ENCODE results near the gene GTF2H4. TPM values are rescaled to one million over a fixed set of nuclear protein-coding genes. Genes with fewer than 3 reads are reported as not detected.
A peak's percentile ranks its signal among the peaks of the same experiment; 100 is the strongest.

GTF2H4 gene
- total RNA-seq, 1 donor from 2014 or later, result 29.2 TPM

DNA sequence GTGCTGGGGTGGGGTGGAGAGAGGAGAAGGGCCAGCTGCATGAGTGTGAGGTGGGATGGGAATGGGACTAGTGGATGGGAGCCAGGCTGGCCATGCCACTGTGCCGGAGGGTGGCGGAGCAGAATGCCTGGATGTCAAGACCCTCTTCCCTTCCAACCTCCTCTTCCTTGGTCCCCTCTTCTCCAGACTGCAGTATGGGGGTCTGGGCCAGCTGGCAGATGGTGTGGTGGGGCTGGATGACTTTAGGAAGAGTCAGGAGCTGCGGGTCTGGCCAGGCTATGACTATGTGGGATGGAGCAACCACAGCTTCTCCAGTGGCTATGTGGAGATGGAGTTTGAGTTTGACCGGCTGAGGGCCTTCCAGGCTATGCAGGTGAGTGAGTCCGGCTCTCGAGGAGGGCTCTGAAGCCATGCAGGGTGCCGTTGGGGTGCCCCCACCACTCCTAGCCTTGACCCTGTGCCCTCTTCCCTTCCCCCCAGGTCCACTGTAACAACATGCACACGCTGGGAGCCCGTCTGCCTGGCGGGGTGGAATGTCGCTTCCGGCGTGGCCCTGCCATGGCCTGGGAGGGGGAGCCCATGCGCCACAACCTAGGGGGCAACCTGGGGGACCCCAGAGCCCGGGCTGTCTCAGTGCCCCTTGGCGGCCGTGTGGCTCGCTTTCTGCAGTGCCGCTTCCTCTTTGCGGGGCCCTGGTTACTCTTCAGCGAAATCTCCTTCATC, 16.0 kb upstream of the GTF2H4 start:
- H3K9me3 ChIP-seq (ENCODE audit: low read depth), result no peaks in the 10 kb centered on the region
- H3K4me3 ChIP-seq, result no peak overlapping the region
- H3K4me1 Mint-ChIP-seq, result peaks cover 31% of the 10 kb centered on the region
- H3K4me3 Mint-ChIP-seq, result peak overlapping the region; percentile 18
- peaks cover 39% of the 10 kb centered on the region for H3K36me3 Mint-ChIP-seq
- no peak overlapping the region for H3K9ac ChIP-seq
- no peaks in the 10 kb centered on the region for H3K9me3 Mint-ChIP-seq
- H4K20me1 ChIP-seq (ENCODE audit: low read depth), result peaks cover 87% of the 10 kb centered on the region
- peaks cover 66% of the 10 kb centered on the region for H3K79me2 ChIP-seq (ENCODE audit: low read depth)
- H3K4me1 ChIP-seq, result peaks cover 48% of the 10 kb centered on the region
- TF ChIP-seq EZH2 (IDR thresholded peaks at IDR 0.05) (no peak), EZH2phosphoT487 (IDR thresholded peaks at IDR 0.05) (no peak)
- TF ChIP-seq, protein P1, sequence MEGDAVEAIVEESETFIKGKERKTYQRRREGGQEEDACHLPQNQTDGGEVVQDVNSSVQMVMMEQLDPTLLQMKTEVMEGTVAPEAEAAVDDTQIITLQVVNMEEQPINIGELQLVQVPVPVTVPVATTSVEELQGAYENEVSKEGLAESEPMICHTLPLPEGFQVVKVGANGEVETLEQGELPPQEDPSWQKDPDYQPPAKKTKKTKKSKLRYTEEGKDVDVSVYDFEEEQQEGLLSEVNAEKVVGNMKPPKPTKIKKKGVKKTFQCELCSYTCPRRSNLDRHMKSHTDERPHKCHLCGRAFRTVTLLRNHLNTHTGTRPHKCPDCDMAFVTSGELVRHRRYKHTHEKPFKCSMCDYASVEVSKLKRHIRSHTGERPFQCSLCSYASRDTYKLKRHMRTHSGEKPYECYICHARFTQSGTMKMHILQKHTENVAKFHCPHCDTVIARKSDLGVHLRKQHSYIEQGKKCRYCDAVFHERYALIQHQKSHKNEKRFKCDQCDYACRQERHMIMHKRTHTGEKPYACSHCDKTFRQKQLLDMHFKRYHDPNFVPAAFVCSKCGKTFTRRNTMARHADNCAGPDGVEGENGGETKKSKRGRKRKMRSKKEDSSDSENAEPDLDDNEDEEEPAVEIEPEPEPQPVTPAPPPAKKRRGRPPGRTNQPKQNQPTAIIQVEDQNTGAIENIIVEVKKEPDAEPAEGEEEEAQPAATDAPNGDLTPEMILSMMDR (IDR thresholded peaks at IDR 0.05), result no peak
- peak overlapping the region; percentile 11 for H3K27ac Mint-ChIP-seq
- peaks cover 4% of the 10 kb centered on the region for H3K36me3 ChIP-seq
- H3K27ac ChIP-seq, result peak overlapping the region; percentile 20
- peaks cover 14% of the 10 kb centered on the region for H3F3A ChIP-seq (ENCODE audit: low read depth)
- H3K4me2 ChIP-seq, result no peak overlapping the region
- H3K27me3 Mint-ChIP-seq (ENCODE audit: insufficient read depth, low read depth), result peaks cover 5% of the 10 kb centered on the region
- H2AFZ ChIP-seq (replicated peaks), result no peak overlapping the region
- H3K27me3 ChIP-seq, result no peaks in the 10 kb centered on the region
- no peak for DNase-seq (ENCODE audit: low spot score)

- Histone ChIP-seq H3F3A (ENCODE audit: low read depth) (peaks cover 14% of the 10 kb centered on the region), H3K36me3 (no peaks in the 10 kb centered on the region), H3K27me3 (no peaks in the 10 kb centered on the region), H3K4me2 (no peak overlapping the region), H4K20me1 (ENCODE audit: low read depth) (peaks cover 77% of the 10 kb centered on the region), H3K4me3 (no peak overlapping the region), H3K9me3 (ENCODE audit: low read depth) (no peaks in the 10 kb centered on the region), H3K79me2 (ENCODE audit: low read depth) (peaks cover 55% of the 10 kb centered on the region), H3K9ac (no peak overlapping the region), H3K4me1 (peaks cover 37% of the 10 kb centered on the region), H3K27ac (no peak overlapping the region), H2AFZ (replicated peaks) (no peak overlapping the region)
- no peak for TF ChIP-seq EZH2 (IDR thresholded peaks at IDR 0.05)
- TF ChIP-seq, protein P1 (IDR thresholded peaks at IDR 0.05), result peak; percentile 48
- no peak for TF ChIP-seq EZH2phosphoT487 (IDR thresholded peaks at IDR 0.05)
- Mint-ChIP-seq H3K4me3 (no peak overlapping the region), H3K9me3 (no peaks in the 10 kb centered on the region), H3K27me3 (ENCODE audit: insufficient read depth, low read depth) (peaks cover 5% of the 10 kb centered on the region), H3K4me1 (peaks cover 21% of the 10 kb centered on the region), H3K36me3 (peaks cover 39% of the 10 kb centered on the region), H3K27ac (no peak overlapping the region)
- DNase-seq (ENCODE audit: low spot score), result peak; percentile 17
Observed at GRCh38 chr6:30893001-30893591, 14.9 kb upstream of the GTF2H4 start.

DNA sequence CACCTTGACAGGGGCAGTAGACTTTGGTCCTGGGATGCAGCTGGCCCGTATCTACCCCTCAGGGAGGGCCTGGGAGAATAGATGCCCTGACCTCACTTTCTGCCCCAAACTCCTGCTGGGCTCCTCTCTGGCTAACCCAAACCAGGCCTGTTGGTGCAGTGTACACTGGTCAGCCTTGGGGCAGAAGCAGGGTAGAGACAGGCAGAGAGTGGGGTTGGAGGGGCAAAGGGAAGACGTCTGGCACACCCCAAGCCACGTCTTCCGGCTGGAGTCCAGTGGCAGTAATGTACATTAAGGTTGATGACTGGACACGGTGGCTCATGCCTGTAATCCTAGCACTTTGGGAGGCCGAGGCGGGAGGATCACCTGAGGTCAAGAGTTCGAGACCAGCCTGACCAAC, 14.3 kb upstream of the GTF2H4 start:
- Mint-ChIP-seq H3K27ac (no peak overlapping the region), H3K36me3 (peaks cover 40% of the 10 kb centered on the region)
- H3K27me3 ChIP-seq, result no peaks in the 10 kb centered on the region

More for the DNA sequence above, 14.3 kb upstream of the GTF2H4 start:
- no peak overlapping the region for H2AFZ ChIP-seq (replicated peaks)
- H3K27ac ChIP-seq, result no peak overlapping the region
- H3K4me1 ChIP-seq, result peaks cover 31% of the 10 kb centered on the region
- no peak for DNase-seq (ENCODE audit: low spot score)
- no peak overlapping the region for H3K9ac ChIP-seq
- Mint-ChIP-seq H3K27me3 (ENCODE audit: insufficient read depth, low read depth) (peaks cover 4% of the 10 kb centered on the region), H3K9me3 (no peaks in the 10 kb centered on the region), H3K4me3 (no peak overlapping the region), H3K4me1 (peaks cover 15% of the 10 kb centered on the region)
- no peak overlapping the region for H3K4me2 ChIP-seq
- H3K79me2 ChIP-seq (ENCODE audit: low read depth), result peaks cover 49% of the 10 kb centered on the region
- TF ChIP-seq EZH2phosphoT487 (IDR thresholded peaks at IDR 0.05) (no peak), EZH2 (IDR thresholded peaks at IDR 0.05) (no peak)
- TF ChIP-seq, protein P1 (IDR thresholded peaks at IDR 0.05), result no peak
- no peaks in the 10 kb centered on the region for H3K9me3 ChIP-seq (ENCODE audit: low read depth)
- peaks cover 16% of the 10 kb centered on the region for H3F3A ChIP-seq (ENCODE audit: low read depth)
- H3K36me3 ChIP-seq, result no peaks in the 10 kb centered on the region
- H3K4me3 ChIP-seq, result no peak overlapping the region
- H4K20me1 ChIP-seq (ENCODE audit: low read depth), result peaks cover 71% of the 10 kb centered on the region
